H1 (cell line): Measurements from ENCODE around the gene IL2RA. TPM values are rescaled to one million over a fixed set of nuclear protein-coding genes. Genes with fewer than 3 reads are reported as not detected.

ENCODE experiments used
- CTCF ChIA-PET: fragments of 300-600 bp; sonication (Branson Sonifier 250); formaldehyde crosslinking; loops from one replicate; lab custom pipeline; 2021; ENCODE audit not compliant: partially characterized antibody; lab: Charles Lee
- POLR2A ChIA-PET: fragments of 300-600 bp; sonication (Branson Sonifier 250); formaldehyde crosslinking; loops from one replicate; lab custom pipeline; 2021; ENCODE audit warnings: inconsistent platforms; ENCODE audit not compliant: partially characterized antibody; lab: Charles Lee
- DNase-seq, 2 experiments: peaks; one replicate each; pipeline versions ENCODE4 v3.0.0 to v3.0.0-alpha.2; 2010 to 2022; ENCODE audit warnings: low spot score in 2 of 2, low read depth in 1 of 2, mixed read lengths in 1 of 2
- FAIRE-seq: peaks from 2 replicates; lab custom pipeline; 2011; peaks lifted over from hg19 to GRCh38; lab: Jason Lieb, UNC
- H2AFZ ChIP-seq: 2 replicates; pipeline ENCODE4 v1.8.1; 2012; ENCODE audit warnings: low read length, inconsistent platforms
- H2AK5ac ChIP-seq: 2 replicates; pipeline ENCODE4 v1.6.1; 2013; ENCODE audit warnings: low read depth, low read length
- H2BK120ac ChIP-seq: replicated peaks from 2 replicates; pipeline ENCODE3; 2013; ENCODE audit warnings: low read depth, low read length, inconsistent platforms
- H2BK12ac ChIP-seq: 2 replicates; pipeline ENCODE4 v1.6.1; 2013; ENCODE audit warnings: low read depth, low read length
- H2BK15ac ChIP-seq: 2 replicates; pipeline ENCODE4 v1.6.1; 2013; ENCODE audit warnings: low read length
- H2BK20ac ChIP-seq: 2 replicates; pipeline ENCODE4 v1.6.1; 2013; ENCODE audit warnings: low read length
- H2BK5ac ChIP-seq: 2 replicates; pipeline ENCODE4 v1.6.1; 2013; ENCODE audit warnings: low read depth, low read length
- H3K14ac ChIP-seq: 2 replicates; pipeline ENCODE4 v1.6.1; 2013; ENCODE audit warnings: inconsistent platforms; ENCODE audit not compliant: insufficient read length
- H3K18ac ChIP-seq: 2 replicates; pipeline ENCODE4 v1.6.1; 2013; ENCODE audit warnings: low read length; ENCODE audit errors: extremely low read depth
- H3K23ac ChIP-seq: 2 replicates; pipeline ENCODE4 v1.6.1; 2013; ENCODE audit warnings: inconsistent platforms; ENCODE audit not compliant: insufficient read length
- H3K23me2 ChIP-seq: 2 replicates; pipeline ENCODE4 v1.6.1; 2013; ENCODE audit warnings: low read depth, low read length
- H3K27ac ChIP-seq: 2 replicates; pipeline ENCODE4 v1.6.1; 2011; ENCODE audit warnings: low read depth, low read length, inconsistent platforms
- H3K27me3 ChIP-seq, 4 experiments: replicated peaks in 1 of 4; 1 replicate in 1 of 4; 2 replicates in 3 of 4; pipeline versions ENCODE4 v1.6.1 to v1.8.1; 2011 to 2013; ENCODE audit warnings: low read length in 3 of 4, mild to moderate bottlenecking in 3 of 4, inconsistent platforms in 2 of 4, mixed read lengths in 2 of 4, moderate library complexity in 1 of 4; ENCODE audit not compliant: control insufficient read depth in 3 of 4, insufficient read depth in 3 of 4; ENCODE audit errors: extremely low read depth in 1 of 4
- H3K36me3 ChIP-seq, 4 experiments: 2 replicates each; pipeline versions ENCODE4 v1.6.1 to v1.8.1; 2011 to 2013; ENCODE audit warnings: mild to moderate bottlenecking in 4 of 4, low read length in 3 of 4, moderate library complexity in 2 of 4, control low read depth in 1 of 4, inconsistent platforms in 1 of 4; ENCODE audit not compliant: insufficient read depth in 4 of 4, control insufficient read depth in 2 of 4
- H3K4ac ChIP-seq: replicated peaks from 2 replicates; pipeline ENCODE3; 2013; ENCODE audit warnings: low read length, low read depth, mixed read lengths, inconsistent platforms; ENCODE audit not compliant: insufficient read length
- H3K4me1 ChIP-seq, 4 experiments: replicated peaks in 1 of 4; 1 replicate in 1 of 4; 2 replicates in 3 of 4; pipeline versions ENCODE4 v1.6.1 to v1.8.1; 2011 to 2013; ENCODE audit warnings: low read length in 3 of 4, inconsistent platforms in 2 of 4, mixed read lengths in 1 of 4; ENCODE audit not compliant: insufficient read depth in 4 of 4, control insufficient read depth in 3 of 4
- H3K4me2 ChIP-seq, 2 experiments: 2 replicates each; pipeline versions ENCODE4 v1.6.1 to v1.8.1; 2011 to 2013; ENCODE audit warnings: low read depth in 2 of 2, low read length in 2 of 2, control low read depth in 1 of 2, inconsistent platforms in 1 of 2, mild to moderate bottlenecking in 1 of 2; ENCODE audit not compliant: insufficient read depth in 1 of 2
- H3K4me3 ChIP-seq, 4 experiments: fragments of 200-600, 300-600 bp in 1 of 4; sonication (generic), shearing (Covaris generic), sonication (Bioruptor Twin) in 1 of 4; 2 replicates each; pipeline versions ENCODE4 v1.5.1 to v1.8.1; 2011 to 2016; ENCODE audit warnings: low read length in 4 of 4, low read depth in 3 of 4, control low read depth in 2 of 4, inconsistent platforms in 2 of 4, mild to moderate bottlenecking in 2 of 4, mixed read lengths in 1 of 4, moderate library complexity in 1 of 4; ENCODE audit not compliant: insufficient read depth in 2 of 4; ENCODE audit errors: extremely low read depth in 1 of 4
- H3K56ac ChIP-seq: replicated peaks from 2 replicates; pipeline ENCODE3; 2013; ENCODE audit warnings: low read depth, mild to moderate bottlenecking, mixed read lengths, low read length, inconsistent platforms; ENCODE audit not compliant: insufficient read length
- H3K79me1 ChIP-seq: 2 replicates; pipeline ENCODE4 v1.6.1; 2013; ENCODE audit warnings: low read depth, low read length, control low read depth
- H3K79me2 ChIP-seq, 2 experiments: 2 replicates each; pipeline versions ENCODE4 v1.6.1 to v1.8.1; 2012 to 2013; ENCODE audit warnings: low read length in 2 of 2, mild to moderate bottlenecking in 2 of 2, inconsistent platforms in 1 of 2; ENCODE audit not compliant: insufficient read depth in 2 of 2, control insufficient read depth in 1 of 2
- H3K9ac ChIP-seq, 4 experiments: replicated peaks in 1 of 4; 1 replicate in 1 of 4; 2 replicates in 3 of 4; pipeline versions ENCODE4 v1.6.1 to v1.8.1; 2011 to 2013; ENCODE audit warnings: low read depth in 3 of 4, low read length in 3 of 4, control low read depth in 2 of 4, mild to moderate bottlenecking in 2 of 4, moderate library complexity in 2 of 4, inconsistent platforms in 1 of 4; ENCODE audit errors: extremely low read depth in 1 of 4
- H3K9me3 ChIP-seq, 2 experiments: 2 replicates each; pipeline versions ENCODE4 v1.6.1 to v1.8.1; 2012 to 2013; ENCODE audit warnings: mild to moderate bottlenecking in 2 of 2, moderate library complexity in 2 of 2, control low read depth in 1 of 2, inconsistent platforms in 1 of 2, low read depth in 1 of 2, low read length in 1 of 2, mixed read lengths in 1 of 2; ENCODE audit not compliant: insufficient read depth in 2 of 2
- H4K20me1 ChIP-seq, 2 experiments: replicated peaks in 1 of 2; 2 replicates each; pipeline versions ENCODE3 to v1.8.1; 2011 to 2013; ENCODE audit warnings: inconsistent platforms in 2 of 2, low read length in 2 of 2, mild to moderate bottlenecking in 1 of 2; ENCODE audit not compliant: insufficient read depth in 2 of 2, control insufficient read depth in 1 of 2
- H4K5ac ChIP-seq: 2 replicates; pipeline ENCODE4 v1.6.1; 2013; ENCODE audit warnings: low read length, low read depth, mixed read lengths, inconsistent platforms; ENCODE audit not compliant: insufficient read length
- H4K8ac ChIP-seq: 2 replicates; pipeline ENCODE4 v1.8.0; 2013; ENCODE audit warnings: mild to moderate bottlenecking, moderate library complexity, low read length, inconsistent platforms; ENCODE audit not compliant: insufficient read depth; ENCODE audit errors: extremely low read depth
- H4K91ac ChIP-seq: replicated peaks from 2 replicates; pipeline ENCODE3; 2013; ENCODE audit warnings: low read length, mixed read lengths, inconsistent platforms; ENCODE audit not compliant: insufficient read length
- CBX8 ChIP-seq: fragments of 300-800, 300-1000 bp; sonication (generic); IDR thresholded peaks from 2 replicates; pipeline ENCODE4 v1.7.1; 2016; ENCODE audit warnings: low read depth, low read length, borderline replicate concordance
- CEBPB ChIP-seq: IDR thresholded peaks from 2 replicates; pipeline ENCODE4 v1.6.1; 2012; ENCODE audit warnings: low read depth, low read length
- CHD2 ChIP-seq: IDR thresholded peaks from 2 replicates; pipeline ENCODE4 v1.6.1; 2012; ENCODE audit warnings: low read length, improper control_type of control experiment
- CTBP2 ChIP-seq: IDR thresholded peaks from 2 replicates; pipeline ENCODE4 v1.7.0; 2011; ENCODE audit warnings: borderline replicate concordance, mild to moderate bottlenecking, moderate library complexity, mixed read lengths, low read length; ENCODE audit not compliant: insufficient read depth, insufficient read length
- KDM5A ChIP-seq: fragments of 200-600 bp; IDR thresholded peaks from 2 replicates; pipeline ENCODE4 v1.7.1; 2012; ENCODE audit warnings: mild to moderate bottlenecking, low read length, inconsistent platforms, mixed read lengths
- POLR2AphosphoS5 ChIP-seq: IDR thresholded peaks from 2 replicates; pipeline ENCODE4 v1.6.1; 2011; ENCODE audit warnings: low read depth, low read length
- SIX5 ChIP-seq: IDR thresholded peaks from 2 replicates; pipeline ENCODE4 v1.6.1; 2011; ENCODE audit warnings: mild to moderate bottlenecking, low read depth, low read length
- SP2 ChIP-seq: IDR thresholded peaks from 2 replicates; pipeline ENCODE4 v1.6.1; 2012; ENCODE audit warnings: mild to moderate bottlenecking, low read length, inconsistent platforms
- WGBS, 2 experiments: shearing (Covaris generic) in 1 of 2; methylation state at CpG; one replicate each; pipeline versions ENCODE4 v1.1.6 to v1.1.7; 2013 to 2015; ENCODE audit warnings: low lambda C conversion rate in 2 of 2, mixed read lengths in 2 of 2, inconsistent platforms in 1 of 2, low coverage in 1 of 2, missing lambda C conversion rate in 1 of 2; ENCODE audit not compliant: insufficient replicate concordance in 2 of 2, insufficient coverage in 1 of 2, insufficient read length in 1 of 2; ENCODE audit errors: extremely low coverage in 1 of 2, missing lambda C conversion rate in 1 of 2; 5-methylcytosine and 5-hydroxymethylcytosine counted together
- polyA plus RNA-seq, 7 experiments: library from polyadenylated mRNA; depleted of rRNA in 3 of 7; stranded (reverse) in 5 of 7; unstranded in 2 of 7; fragments of >200 nt in 5 of 7; fragments of 200-250 nt in 2 of 7; gene quantifications; 1 replicate in 5 of 7; 2 replicates in 1 of 7; 4 replicates in 1 of 7; pipeline versions ENCODE4 v1.2.1 to v1.2.3, GENCODE V29; 2011 to 2013; ENCODE audit warnings: missing spikeins in 2 of 7, mixed read lengths in 2 of 7
- total RNA-seq: library from RNA; stranded (reverse); fragmentation: NEBNext Ultra II Directional; extraction: Animal tissue kit (Norgen Biotek cat#: 25700); gene quantifications from 2 replicates; pipeline ENCODE4 v1.2.1, GENCODE V29; 2021

IL2RA gene
- total and polyA plus RNA-seq, 2 of the 8 experiments (the other 6 are each of a cell fraction or from before 2014, with no cell fraction given), result not detected

- no peaks in the 10 kb centered on the region for H3K27me3 ChIP-seq
- H2AFZ ChIP-seq, result no peak overlapping the region
- CTCF ChIA-PET, result interaction anchor here (0.8 to 1.5 kb wide), 3 partner anchors 8 to 54 kb away, joined by 3 to 5 read pairs (median 3); no protein-coding TSS in a partner anchor
- no peak overlapping the region for H3K56ac ChIP-seq
- DNase-seq, result no peak
- H3K18ac ChIP-seq, result no peak overlapping the region
- WGBS, 2 experiments, result 89% methylated on average over 3 of the region's 3 CpGs; no CpG with 5 or more reads in 1 of the 2 experiments
- H4K20me1 ChIP-seq, result no peaks in the 10 kb centered on the region
- no peaks in the 10 kb centered on the region for H3K36me3 ChIP-seq
- TF ChIP-seq CTBP2 (no peak), KDM5A (no peak), CHD2 (no peak), CEBPB (no peak), CBX8 (no peak), SIX5 (no peak), POLR2AphosphoS5 (no peak), SP2 (no peak)
- TF ChIP-seq, all 59 proteins: peak for 0
- Histone ChIP-seq H3K4ac (no peak overlapping the region), H3K23me2 (no peaks in the 10 kb centered on the region), H2BK20ac (no peak overlapping the region), H3K4me1 (peaks cover 0 to 3% (median under 1%) of the 10 kb centered on the region in 4 experiments; a peak in 1 of 7 replicates), H4K8ac (no peak overlapping the region), H2BK15ac (no peak overlapping the region), H3K79me2 (no peaks in the 10 kb centered on the region), H2BK5ac (no peak overlapping the region), H3K4me2 (no peak overlapping the region), H2AK5ac (no peak overlapping the region), H3K9me3 (peaks cover 4 to 8% of the 10 kb centered on the region in 2 experiments; a peak in 3 of 4 replicates), H2BK12ac (no peak overlapping the region), H3K9ac (no peak overlapping the region), H2BK120ac (no peak overlapping the region), H3K14ac (no peak overlapping the region), H3K79me1 (no peaks in the 10 kb centered on the region), H4K5ac (no peak overlapping the region), H3K4me3 (no peak overlapping the region), H4K91ac (no peak overlapping the region), H3K23ac (no peak overlapping the region), H3K27ac (no peak overlapping the region)
- no peak for FAIRE-seq
- POLR2A ChIA-PET, result interaction anchor here (0.6 kb wide), 1 partner anchor 141 kb away, joined by 3 read pairs; no protein-coding TSS in a partner anchor
These were observed 55.6 kb downstream of the IL2RA start for GRCh38 chr10:6006546-6006945.
